H1 (cell line): ENCODE results near the gene RNF151. TPM values are rescaled to one million over a fixed set of nuclear protein-coding genes. Genes with fewer than 3 reads are reported as not detected.

Experiments
- KDM4A ChIP-seq: IDR thresholded peaks from one replicate; pipeline ENCODE4 v1.7.1; 2012; ENCODE audit warnings: low read depth, mild to moderate bottlenecking, moderate library complexity, low read length, inconsistent platforms; ENCODE audit not compliant: severe bottlenecking
- TAF1 ChIP-seq: IDR thresholded peaks from 2 replicates; pipeline ENCODE4 v1.6.1; 2011; ENCODE audit warnings: mild to moderate bottlenecking, low read depth, low read length
- polyA plus RNA-seq, 7 experiments: library from polyadenylated mRNA; depleted of rRNA in 3 of 7; stranded (reverse) in 5 of 7; unstranded in 2 of 7; fragments of >200 nt in 5 of 7; fragments of 200-250 nt in 2 of 7; gene quantifications; 1 replicate in 5 of 7; 2 replicates in 1 of 7; 4 replicates in 1 of 7; pipeline versions ENCODE4 v1.2.1 to v1.2.3, GENCODE V29; 2011 to 2013; ENCODE audit warnings: missing spikeins in 2 of 7, mixed read lengths in 2 of 7
- total RNA-seq: library from RNA; stranded (reverse); fragmentation: NEBNext Ultra II Directional; extraction: Animal tissue kit (Norgen Biotek cat#: 25700); gene quantifications from 2 replicates; pipeline ENCODE4 v1.2.1, GENCODE V29; 2021

Gene RNF151
- total and polyA plus RNA-seq, 2 of the 8 experiments (the other 6 are each of a cell fraction or from before 2014, with no cell fraction given), result not detected

GRCh38 chr16:1930338-1930720, 36.3 kb upstream of the RNF151 start (continued):
- TF ChIP-seq KDM4A, result no peak
- no peak for TF ChIP-seq TAF1
